Measurements from ENCODE around the gene PCYT1A. TPM values are rescaled to one million over a fixed set of nuclear protein-coding genes. Genes with fewer than 3 reads are reported as not detected.
A peak's percentile ranks its signal among the peaks of the same experiment; 100 is the strongest.
"Not testable (repeated sequence)": the region's sequence is repeated elsewhere in the genome, so short reads cannot be mapped to it uniquely, and the experiment has no call there.

The PCYT1A gene
- total RNA-seq, 1 donor from 2014 or later: 55.7 TPM

DNA sequence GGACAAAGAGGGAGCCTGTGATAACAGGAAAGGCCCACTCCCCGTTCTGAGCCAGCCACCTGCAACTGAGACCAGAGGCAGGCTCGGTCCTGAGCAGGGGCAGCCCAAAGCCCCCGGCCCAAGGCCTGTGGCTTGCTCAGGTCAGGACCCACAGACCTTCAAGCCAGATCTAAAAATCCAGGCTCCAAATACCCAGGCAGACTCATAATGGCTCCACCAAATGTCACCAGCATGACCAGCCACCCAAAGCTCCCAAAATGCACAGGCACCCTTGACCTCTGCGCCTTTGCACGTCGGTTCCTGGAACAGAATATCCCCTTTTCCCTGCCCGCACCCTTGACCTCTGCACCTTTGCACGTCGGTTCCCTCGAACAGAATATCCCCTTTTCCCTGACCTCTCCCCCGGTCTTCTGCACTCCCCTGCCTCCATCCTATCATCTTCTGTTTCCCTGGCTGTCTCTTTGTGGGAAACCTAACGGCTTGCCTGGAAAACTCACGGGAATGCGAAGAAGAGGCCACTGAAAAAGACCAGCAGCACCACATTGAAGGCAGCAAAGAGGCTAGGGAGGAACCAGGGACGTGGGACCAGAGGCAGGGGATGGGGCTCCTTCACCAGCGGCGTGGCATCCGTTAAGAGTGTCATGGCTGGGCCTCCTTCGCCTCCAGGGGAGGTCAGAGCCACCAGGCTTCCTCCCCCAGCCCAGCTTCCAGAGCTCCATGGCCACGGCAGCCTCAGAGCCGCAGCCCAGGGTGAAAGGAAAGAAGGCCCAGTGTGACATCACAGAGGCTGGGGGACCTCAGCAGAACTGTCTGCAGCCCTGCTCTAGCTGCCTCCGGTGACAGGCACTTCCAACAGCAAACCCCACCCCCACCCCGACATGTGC is 76.6 kb downstream of the PCYT1A start, which contains the start of gene ZDHHC19:
ZDHHC19 (minus strand) TSS at position 728 of the 884 bp plus-strand sequence; CDS start at position 643, 85 bp downstream.
- Histone ChIP-seq H3K27me3 (no peaks in the 10 kb centered on the region), H3K4me3 (no peak within 1 kb of the TSS), H3K4me1 (peaks cover 5% of the 10 kb centered on the region), H3K36me3 (no peaks in the 10 kb centered on the region), H3K27ac (no peak within 1 kb of the TSS), H3K9me3 (no peaks in the 10 kb centered on the region)
- no peak for TF ChIP-seq POLR2A (IDR thresholded peaks at IDR 0.05)
- TF ChIP-seq, protein P1, sequence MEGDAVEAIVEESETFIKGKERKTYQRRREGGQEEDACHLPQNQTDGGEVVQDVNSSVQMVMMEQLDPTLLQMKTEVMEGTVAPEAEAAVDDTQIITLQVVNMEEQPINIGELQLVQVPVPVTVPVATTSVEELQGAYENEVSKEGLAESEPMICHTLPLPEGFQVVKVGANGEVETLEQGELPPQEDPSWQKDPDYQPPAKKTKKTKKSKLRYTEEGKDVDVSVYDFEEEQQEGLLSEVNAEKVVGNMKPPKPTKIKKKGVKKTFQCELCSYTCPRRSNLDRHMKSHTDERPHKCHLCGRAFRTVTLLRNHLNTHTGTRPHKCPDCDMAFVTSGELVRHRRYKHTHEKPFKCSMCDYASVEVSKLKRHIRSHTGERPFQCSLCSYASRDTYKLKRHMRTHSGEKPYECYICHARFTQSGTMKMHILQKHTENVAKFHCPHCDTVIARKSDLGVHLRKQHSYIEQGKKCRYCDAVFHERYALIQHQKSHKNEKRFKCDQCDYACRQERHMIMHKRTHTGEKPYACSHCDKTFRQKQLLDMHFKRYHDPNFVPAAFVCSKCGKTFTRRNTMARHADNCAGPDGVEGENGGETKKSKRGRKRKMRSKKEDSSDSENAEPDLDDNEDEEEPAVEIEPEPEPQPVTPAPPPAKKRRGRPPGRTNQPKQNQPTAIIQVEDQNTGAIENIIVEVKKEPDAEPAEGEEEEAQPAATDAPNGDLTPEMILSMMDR (IDR thresholded peaks at IDR 0.05): no peak
- peak in 1 of 2 donors; percentile 81 for DNase-seq (ENCODE audit: extremely low spot score in 2 of 2)
- intact Hi-C loops (cut with DNase I): no loop called here

DNA sequence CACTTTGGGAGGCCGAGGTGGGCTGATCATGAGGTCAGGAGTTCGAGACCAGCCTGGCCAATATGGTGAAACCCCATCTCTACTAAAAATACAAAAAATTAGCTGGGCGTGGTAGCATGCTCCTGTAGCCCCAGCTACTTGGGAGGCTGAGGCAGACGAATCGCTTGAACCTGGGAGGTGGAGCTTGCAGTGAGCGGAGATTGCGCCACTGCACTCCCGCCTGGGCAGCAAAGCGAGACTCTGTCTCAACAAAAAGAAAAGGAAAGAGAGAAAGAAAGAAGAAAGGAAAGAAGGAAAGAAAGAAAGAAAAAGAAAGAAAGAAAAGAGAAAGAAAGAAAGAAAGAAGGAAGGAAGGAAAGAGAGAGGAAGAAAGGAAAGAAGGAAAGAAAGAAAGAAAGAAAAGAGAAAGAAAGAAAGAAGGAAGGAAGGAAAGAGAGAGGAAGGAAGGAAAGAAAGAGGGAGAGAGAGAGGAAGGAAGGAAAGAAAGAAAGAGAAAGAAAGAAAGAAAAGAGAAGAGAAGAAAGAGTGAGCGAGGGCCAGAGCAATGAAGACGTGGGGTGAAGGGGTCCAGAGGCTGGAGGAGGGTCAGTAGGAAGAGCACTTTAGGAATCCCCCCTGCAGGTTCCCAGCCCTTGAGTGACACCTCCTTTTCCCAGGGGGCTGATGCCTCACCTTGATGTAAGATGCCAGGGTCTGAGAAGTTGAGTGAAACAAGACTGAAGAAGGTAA is 77.4 kb downstream of the PCYT1A start:
- intact Hi-C loops (cut with DNase I): not testable (repeated sequence)

GRCh38 chr3:196208942-196209695 is 78.4 kb downstream of the PCYT1A start:
- TF ChIP-seq POLR2A (IDR thresholded peaks at IDR 0.05) (no peak), POLR2AphosphoS5 (IDR thresholded peaks at IDR 0.05; ENCODE audit: insufficient read depth in 1 of 2, low read depth in 1 of 2) (no peak)
- TF ChIP-seq, protein P1 (IDR thresholded peaks at IDR 0.05): no peak
- DNase-seq (ENCODE audit: extremely low spot score in 2 of 2): no peak
- Histone ChIP-seq H3K4me1 (peaks cover 5% of the 10 kb centered on the region), H3K9me3 (no peaks in the 10 kb centered on the region), H3K27ac (no peak overlapping the region), H3K4me3 (no peak overlapping the region), H3K27me3 (no peaks in the 10 kb centered on the region), H3K36me3 (no peaks in the 10 kb centered on the region)
- intact Hi-C loops (cut with DNase I): no loop called here

More for the DNA sequence above, 77.4 kb downstream of the PCYT1A start:
- H3K9me3 ChIP-seq; H3K27ac ChIP-seq; H3K4me3 ChIP-seq; DNase-seq (ENCODE audit: extremely low spot score in 2 of 2); H3K4me1 ChIP-seq; H3K27me3 ChIP-seq; H3K36me3 ChIP-seq: not testable (repeated sequence)

DNA sequence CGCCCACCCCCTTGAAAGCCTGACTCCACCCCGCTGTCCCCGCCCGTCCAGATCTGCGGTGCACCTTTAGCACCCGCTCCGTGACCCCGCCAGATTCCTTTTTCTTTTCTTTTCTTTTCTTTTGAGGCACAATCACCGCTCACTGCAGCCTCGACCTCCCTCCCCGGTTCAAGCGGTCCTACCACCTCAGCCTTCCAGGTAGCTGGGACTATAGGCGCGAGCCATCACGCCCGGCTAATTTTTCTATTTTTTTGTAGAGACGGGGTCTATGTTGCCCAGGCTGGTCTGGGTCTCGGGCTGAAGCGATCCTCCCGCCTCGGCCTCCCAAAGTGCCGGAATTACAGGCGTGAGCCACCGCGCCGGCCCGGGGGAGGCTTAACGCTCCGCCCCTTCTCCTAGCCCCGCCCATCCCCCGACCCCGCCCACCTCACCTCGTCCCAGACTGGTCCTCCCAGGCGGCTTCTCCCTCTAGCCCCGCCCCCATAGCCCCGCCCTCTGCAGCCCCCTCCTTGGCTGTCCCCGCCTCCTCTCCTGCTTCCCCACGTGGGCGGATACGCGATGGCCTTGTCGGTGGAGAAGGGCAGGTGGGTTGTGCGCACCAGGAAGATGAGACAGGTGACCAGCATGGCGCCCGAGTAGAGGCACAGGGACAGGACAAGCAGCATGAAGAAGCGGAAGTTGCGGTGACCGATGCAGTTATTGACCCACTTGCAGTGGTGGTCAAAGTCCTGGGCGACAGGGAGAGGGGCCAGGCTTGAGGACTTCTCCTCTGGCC is 79.5 kb downstream of the PCYT1A start:
- Histone ChIP-seq H3K4me1 (peaks cover 5% of the 10 kb centered on the region), H3K36me3 (no peaks in the 10 kb centered on the region), H3K4me3 (peak overlapping the region; percentile 16 to 28), H3K27ac (no peak overlapping the region), H3K27me3 (no peaks in the 10 kb centered on the region), H3K9me3 (no peaks in the 10 kb centered on the region)
- no peak for DNase-seq (ENCODE audit: extremely low spot score in 2 of 2)
- TF ChIP-seq POLR2AphosphoS5 (IDR thresholded peaks at IDR 0.05; ENCODE audit: insufficient read depth in 1 of 2, low read depth in 1 of 2): no peak
- no peak for TF ChIP-seq POLR2A (IDR thresholded peaks at IDR 0.05)
- TF ChIP-seq, protein P1 (IDR thresholded peaks at IDR 0.05): no peak
- intact Hi-C loops (cut with DNase I): no loop called here
